Ishikawa (cell line): Measurements from ENCODE around the gene MTMR2.

ENCODE experiments used
- CEBPB ChIP-seq: IDR thresholded peaks from 2 replicates; pipeline ENCODE4 v1.6.1; 2012
- CREB1 ChIP-seq: IDR thresholded peaks from 2 replicates; pipeline ENCODE4 v1.6.1; 2012; ENCODE audit warnings: low read depth
- EGR1 ChIP-seq: IDR thresholded peaks from 2 replicates; pipeline ENCODE4 v1.6.1; 2012
- EP300 ChIP-seq: IDR thresholded peaks from 2 replicates; pipeline ENCODE4 v1.6.1; 2012; ENCODE audit warnings: borderline replicate concordance
- FOXM1 ChIP-seq: IDR thresholded peaks from 2 replicates; pipeline ENCODE4 v1.6.1; 2012; ENCODE audit warnings: low read depth, borderline replicate concordance
- NFIC ChIP-seq: IDR thresholded peaks from 2 replicates; pipeline ENCODE4 v1.6.1; 2012
- RAD21 ChIP-seq: IDR thresholded peaks from 2 replicates; pipeline ENCODE4 v1.6.1; 2012; ENCODE audit warnings: low read depth
- REST ChIP-seq: IDR thresholded peaks from 2 replicates; pipeline ENCODE4 v1.6.1; 2012; ENCODE audit warnings: low read depth, mild to moderate bottlenecking
- TAF1 ChIP-seq: IDR thresholded peaks from 2 replicates; pipeline ENCODE4 v1.6.1; 2012; ENCODE audit warnings: low read depth, mild to moderate bottlenecking
- TCF12 ChIP-seq: IDR thresholded peaks from 2 replicates; pipeline ENCODE4 v1.6.1; 2012; ENCODE audit warnings: low read depth
- TEAD4 ChIP-seq: IDR thresholded peaks from 2 replicates; pipeline ENCODE4 v1.6.1; 2012
- YY1 ChIP-seq: IDR thresholded peaks from 2 replicates; pipeline ENCODE4 v1.6.1; 2012; ENCODE audit warnings: low read depth
- ZBTB7A ChIP-seq: IDR thresholded peaks from 2 replicates; pipeline ENCODE4 v1.6.1; 2012; ENCODE audit warnings: low read depth
- TF ChIP-seq, protein P1 (sequence below): IDR thresholded peaks from 2 replicates; pipeline ENCODE4 v1.6.1; 2012
- TF ChIP-seq, protein P2 (sequence below): IDR thresholded peaks from 2 replicates; pipeline ENCODE4 v1.6.1; 2012

Gene MTMR2

DNA sequence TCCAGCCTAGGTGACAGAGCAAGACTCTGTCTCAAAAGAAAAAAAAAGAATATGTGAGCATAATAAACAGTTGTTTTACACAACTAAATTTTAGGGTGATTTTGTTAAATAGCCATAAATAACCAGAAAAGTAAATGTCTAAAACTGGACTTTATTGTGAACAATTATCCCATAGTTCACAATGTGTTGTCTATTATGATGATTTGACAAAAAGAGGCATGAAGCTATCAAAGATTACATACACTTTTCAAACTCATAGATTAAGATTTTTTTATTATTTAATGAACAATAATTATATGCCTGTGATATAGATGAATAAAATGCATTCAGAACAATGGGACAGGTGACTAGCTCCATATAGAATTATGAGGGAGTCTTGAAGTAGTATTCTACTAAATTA is 27.0 kb upstream of the MTMR2 start:
- no peak for TF ChIP-seq REST
- no peak for TF ChIP-seq TEAD4
- TF ChIP-seq EGR1 = no peak

- TF ChIP-seq RAD21 (no peak), NFIC (no peak), FOXM1 (no peak)
- TF ChIP-seq, protein P1, sequence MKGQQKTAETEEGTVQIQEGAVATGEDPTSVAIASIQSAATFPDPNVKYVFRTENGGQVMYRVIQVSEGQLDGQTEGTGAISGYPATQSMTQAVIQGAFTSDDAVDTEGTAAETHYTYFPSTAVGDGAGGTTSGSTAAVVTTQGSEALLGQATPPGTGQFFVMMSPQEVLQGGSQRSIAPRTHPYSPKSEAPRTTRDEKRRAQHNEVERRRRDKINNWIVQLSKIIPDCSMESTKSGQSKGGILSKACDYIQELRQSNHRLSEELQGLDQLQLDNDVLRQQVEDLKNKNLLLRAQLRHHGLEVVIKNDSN = no peak
Measured at GRCh38 chr11:95948637-95949036, 24.7 kb upstream of the MTMR2 start.

- no peak for TF ChIP-seq EGR1
- no peak for TF ChIP-seq CREB1
Measured at GRCh38 chr11:95944623-95945022, 20.7 kb upstream of the MTMR2 start.

- TF ChIP-seq CREB1 (no peak), ZBTB7A (no peak), REST (no peak)
- TF ChIP-seq, protein P2, sequence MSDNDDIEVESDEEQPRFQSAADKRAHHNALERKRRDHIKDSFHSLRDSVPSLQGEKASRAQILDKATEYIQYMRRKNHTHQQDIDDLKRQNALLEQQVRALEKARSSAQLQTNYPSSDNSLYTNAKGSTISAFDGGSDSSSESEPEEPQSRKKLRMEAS = no peak
Measured at GRCh38 chr11:95943546-95943945, 19.6 kb upstream of the MTMR2 start.

DNA sequence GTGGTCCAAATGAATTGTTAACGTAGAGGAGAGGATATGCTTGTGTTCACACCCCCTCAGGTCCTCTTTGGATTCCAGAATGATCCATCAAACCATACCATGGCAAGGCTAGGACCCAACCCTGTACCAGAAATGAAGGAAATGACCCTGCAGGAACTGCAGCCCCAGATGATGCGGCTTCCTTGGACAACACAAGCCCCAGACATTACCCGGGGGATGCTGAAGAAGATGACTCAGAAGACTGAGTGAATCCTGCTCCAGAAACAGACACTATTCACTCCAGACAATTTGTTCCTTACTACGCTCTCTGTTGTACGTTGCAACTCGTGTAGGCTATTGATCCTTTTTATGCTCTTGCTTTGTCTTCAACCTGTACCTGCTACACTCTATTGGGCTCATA is 15.2 kb upstream of the MTMR2 start:
- TF ChIP-seq FOXM1 = no peak
- no peak for TF ChIP-seq EGR1
- no peak for TF ChIP-seq EP300
- TF ChIP-seq, protein P2 = no peak
- no peak for TF ChIP-seq REST
- no peak for TF ChIP-seq RAD21
- no peak for TF ChIP-seq YY1
- no peak for TF ChIP-seq TCF12
- no peak for TF ChIP-seq CEBPB
- TF ChIP-seq CREB1 = no peak
- no peak for TF ChIP-seq ZBTB7A
- no peak for TF ChIP-seq TAF1
- TF ChIP-seq TEAD4 = no peak
- TF ChIP-seq, protein P1 = no peak
- no peak for TF ChIP-seq NFIC

GRCh38 chr11:95937358-95937757 is 13.5 kb upstream of the MTMR2 start:
- TF ChIP-seq EP300 (no peak), ZBTB7A (no peak), CEBPB (no peak), EGR1 (no peak), TAF1 (no peak), FOXM1 (no peak), YY1 (no peak), RAD21 (no peak), REST (no peak), TEAD4 (no peak), NFIC (no peak), TCF12 (no peak)
- TF ChIP-seq, protein P1 = no peak
